GM19467 (cell line): ENCODE results near the gene DTL.

Experiments used
- ATAC-seq: cut with Tn5 transposase; IDR thresholded peaks from one replicate; pipeline ENCODE4 v1.9.1; 2021; ENCODE audit warnings: mild to moderate bottlenecking, moderate library complexity; ENCODE audit not compliant: unreplicated experiment

The DTL gene

GRCh38 chr1:212034516-212035122, 929 bp upstream of the DTL start:
- ATAC-seq, result peak; percentile 4

- peak; percentile 8 for ATAC-seq
Observed at GRCh38 chr1:212035835-212036605, 472 bp downstream of the DTL start.

- ATAC-seq, result no peak
Observed at GRCh38 chr1:212037900-212038299, 2.4 kb downstream of the DTL start.

GRCh38 chr1:212039622-212040021, 4.1 kb downstream of the DTL start:
- no peak for ATAC-seq

GRCh38 chr1:212040629-212041412, 5.3 kb downstream of the DTL start:
- ATAC-seq, result no peak

- ATAC-seq, result no peak
Observed at GRCh38 chr1:212042436-212042835, 6.9 kb downstream of the DTL start.

- ATAC-seq, result no peak
Observed at GRCh38 chr1:212044851-212045250, 9.3 kb downstream of the DTL start.

- ATAC-seq, result no peak
Observed at GRCh38 chr1:212045981-212046380, 10.4 kb downstream of the DTL start.

GRCh38 chr1:212053993-212054392, 18.4 kb downstream of the DTL start:
- no peak for ATAC-seq

GRCh38 chr1:212055333-212055732, 19.8 kb downstream of the DTL start:
- ATAC-seq, result no peak

GRCh38 chr1:212060632-212061472, 25.3 kb downstream of the DTL start:
- ATAC-seq, result no peak

GRCh38 chr1:212062832-212063438, 27.4 kb downstream of the DTL start:
- ATAC-seq, result no peak

GRCh38 chr1:212067787-212068186, 32.2 kb downstream of the DTL start:
- ATAC-seq, result no peak

GRCh38 chr1:212070720-212071302, 35.3 kb downstream of the DTL start:
- ATAC-seq, result no peak

GRCh38 chr1:212072047-212072446, 36.5 kb downstream of the DTL start:
- ATAC-seq, result no peak

- no peak for ATAC-seq
Observed at GRCh38 chr1:212073490-212073889, 37.9 kb downstream of the DTL start.

- no peak for ATAC-seq
Observed at GRCh38 chr1:212074313-212074712, 38.8 kb downstream of the DTL start.

GRCh38 chr1:212074856-212075255, 39.3 kb downstream of the DTL start:
- ATAC-seq, result no peak

- no peak for ATAC-seq
Observed at GRCh38 chr1:212077028-212077427, 41.5 kb downstream of the DTL start.

GRCh38 chr1:212078826-212079225, 43.3 kb downstream of the DTL start:
- no peak for ATAC-seq
